SK-N-SH (cell line): ENCODE measurements around the gene MIF4GD.
A peak's percentile ranks its signal among the peaks of the same experiment; 100 is the strongest.

ENCODE experiments used
- CTCF ChIP-seq: fragments of 200-600 bp; sonication (generic); IDR thresholded peaks from 2 replicates; pipeline ENCODE4 v1.6.1; 2017; ENCODE audit warnings: antibody characterized with exemption, mild to moderate bottlenecking, moderate library complexity
- EZH2phosphoT487 ChIP-seq: fragments of 200-600 bp; sonication (generic); IDR thresholded peaks from 2 replicates; pipeline ENCODE4 v1.6.1; 2017; ENCODE audit warnings: low read depth, mixed run types, mild to moderate bottlenecking, antibody characterized with exemption, moderate library complexity, borderline replicate concordance
- FOSL2 ChIP-seq: IDR thresholded peaks from 2 replicates; pipeline ENCODE4 v1.4.0; 2012; ENCODE audit warnings: low read depth, mild to moderate bottlenecking, moderate library complexity, borderline replicate concordance
- MAX ChIP-seq: IDR thresholded peaks from 2 replicates; pipeline ENCODE4 v1.4.0; 2012; ENCODE audit warnings: low read depth
- MXI1 ChIP-seq: IDR thresholded peaks from 2 replicates; pipeline ENCODE4 v1.6.1; 2012; ENCODE audit warnings: mild to moderate bottlenecking, low read depth, low read length, improper control_type of control experiment
- NRF1 ChIP-seq: IDR thresholded peaks from 2 replicates; pipeline ENCODE4 v1.6.1; 2012; ENCODE audit warnings: low read depth, mild to moderate bottlenecking, low read length
- PBX3 ChIP-seq: IDR thresholded peaks from 2 replicates; pipeline ENCODE4; 2012
- POLR2AphosphoS5 ChIP-seq: IDR thresholded peaks from 2 replicates; pipeline ENCODE4 v1.6.1; 2012; ENCODE audit warnings: low read depth, low read length
- RAD21 ChIP-seq: IDR thresholded peaks from 2 replicates; pipeline ENCODE4 v1.6.1; 2012; ENCODE audit warnings: mild to moderate bottlenecking, low read length
- REST ChIP-seq: IDR thresholded peaks from 2 replicates; pipeline ENCODE4 v1.6.1; 2012; ENCODE audit warnings: mild to moderate bottlenecking, low read depth, low read length, moderate library complexity
- RFX5 ChIP-seq: IDR thresholded peaks from 2 replicates; pipeline ENCODE4 v1.6.1; 2012; ENCODE audit warnings: mild to moderate bottlenecking, improper control_type of control experiment, low read length

- no peak for TF ChIP-seq CTCF
- no peak for TF ChIP-seq MAX
- no peak for TF ChIP-seq PBX3
- no peak for TF ChIP-seq MXI1
- TF ChIP-seq NRF1, result peak; percentile 41
- no peak; the same call in 1 of the 2 replicates for TF ChIP-seq POLR2AphosphoS5
- TF ChIP-seq REST, result no peak
- no peak for TF ChIP-seq RAD21
- no peak for TF ChIP-seq RFX5
- TF ChIP-seq FOSL2, result no peak
- TF ChIP-seq EZH2phosphoT487, result no peak
Observed at GRCh38 chr17:75270966-75271232, at the start of gene MIF4GD.
